Endothelial cell (in vitro differentiated cells): ENCODE measurements around the gene PAPPA2. TPM values are rescaled to one million over a fixed set of nuclear protein-coding genes. Genes with fewer than 3 reads are reported as not detected.

ENCODE experiments used
- DNase-seq: peaks from one replicate; pipeline ENCODE4 v3.0.0; 2021; ENCODE audit warnings: low spot score
- H3K27ac Mint-ChIP-seq: one replicate; pipeline ENCODE4 v1.8.0; 2021; ENCODE audit warnings: mixed read lengths, inconsistent platforms; ENCODE audit not compliant: unreplicated experiment
- H3K27me3 Mint-ChIP-seq: one replicate; pipeline ENCODE4 v1.8.0; 2021; ENCODE audit warnings: mild to moderate bottlenecking, moderate library complexity, mixed read lengths, inconsistent platforms; ENCODE audit not compliant: unreplicated experiment
- H3K36me3 Mint-ChIP-seq: one replicate; pipeline ENCODE4 v1.8.0; 2021; ENCODE audit warnings: mild to moderate bottlenecking, low read depth, mixed read lengths, inconsistent platforms; ENCODE audit not compliant: unreplicated experiment
- H3K4me1 Mint-ChIP-seq: one replicate; pipeline ENCODE4 v1.8.0; 2021; ENCODE audit warnings: mild to moderate bottlenecking, mixed read lengths, inconsistent platforms; ENCODE audit not compliant: unreplicated experiment
- H3K4me3 Mint-ChIP-seq: one replicate; pipeline ENCODE4 v1.8.0; 2021; ENCODE audit warnings: mild to moderate bottlenecking, mixed read lengths, inconsistent platforms; ENCODE audit not compliant: unreplicated experiment
- H3K9me3 Mint-ChIP-seq: one replicate; pipeline ENCODE4 v1.8.0; 2021; ENCODE audit warnings: mixed read lengths, inconsistent platforms; ENCODE audit not compliant: unreplicated experiment
- total RNA-seq: library from RNA; stranded (reverse); fragmentation: NEBNext Ultra II Directional; extraction: Animal tissue kit (Norgen Biotek cat#: 25700); gene quantifications from one replicate; pipeline ENCODE4 v1.2.1, GENCODE V29; 2021; ENCODE audit not compliant: unreplicated experiment
- TF ChIP-seq, protein P1 (sequence below): fragments of 200-600 bp; sonication (generic); IDR thresholded peaks from one replicate; pipeline ENCODE4 v1.5.0; 2021; ENCODE audit warnings: antibody characterized with exemption; ENCODE audit not compliant: unreplicated experiment

PAPPA2 gene
- total RNA-seq, 1 donor from 2014 or later: 0.33 TPM

DNA sequence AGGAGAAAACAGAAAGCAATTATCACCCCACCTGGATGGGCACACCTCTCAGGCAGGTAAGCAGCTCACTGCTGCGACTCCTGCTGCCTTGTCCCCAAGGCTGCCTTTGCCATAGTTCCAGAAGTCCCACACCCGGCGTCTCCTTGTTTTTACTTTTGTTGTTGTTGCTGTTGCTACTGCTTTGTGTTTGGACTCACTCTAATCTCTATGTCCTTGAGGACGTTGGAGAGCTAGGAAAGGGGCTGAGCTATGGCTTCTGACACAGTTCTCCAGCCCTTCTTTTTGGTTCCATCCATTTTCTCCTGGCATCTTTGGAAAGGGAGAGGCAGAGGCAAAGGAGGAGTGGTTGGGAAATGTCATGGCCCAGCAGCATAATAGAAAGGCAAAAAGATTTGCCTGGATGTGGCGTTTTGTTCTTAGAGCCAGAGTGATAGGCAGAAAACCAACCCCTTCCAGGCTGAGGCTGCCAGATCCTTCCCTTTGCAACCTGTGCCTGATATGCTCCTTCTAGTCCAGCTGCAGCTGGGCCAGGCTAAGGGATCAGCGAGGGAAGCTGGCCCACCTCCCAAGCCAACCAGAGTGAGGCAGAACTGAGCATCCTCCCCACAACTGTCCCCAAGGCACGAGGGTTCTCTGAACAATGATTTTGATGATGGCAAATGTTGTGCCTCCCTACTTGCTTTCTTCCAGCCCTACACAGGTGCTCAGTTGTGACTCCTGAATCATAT is 430.8 kb downstream of the PAPPA2 start:
- H3K4me1 Mint-ChIP-seq: no peaks in the 10 kb centered on the region
- peak overlapping the region; percentile 70 for H3K27ac Mint-ChIP-seq
- no peaks in the 10 kb centered on the region for H3K27me3 Mint-ChIP-seq
- H3K36me3 Mint-ChIP-seq: peaks cover 3% of the 10 kb centered on the region
- H3K4me3 Mint-ChIP-seq: no peak overlapping the region
- H3K9me3 Mint-ChIP-seq: no peaks in the 10 kb centered on the region
- TF ChIP-seq, protein P1, sequence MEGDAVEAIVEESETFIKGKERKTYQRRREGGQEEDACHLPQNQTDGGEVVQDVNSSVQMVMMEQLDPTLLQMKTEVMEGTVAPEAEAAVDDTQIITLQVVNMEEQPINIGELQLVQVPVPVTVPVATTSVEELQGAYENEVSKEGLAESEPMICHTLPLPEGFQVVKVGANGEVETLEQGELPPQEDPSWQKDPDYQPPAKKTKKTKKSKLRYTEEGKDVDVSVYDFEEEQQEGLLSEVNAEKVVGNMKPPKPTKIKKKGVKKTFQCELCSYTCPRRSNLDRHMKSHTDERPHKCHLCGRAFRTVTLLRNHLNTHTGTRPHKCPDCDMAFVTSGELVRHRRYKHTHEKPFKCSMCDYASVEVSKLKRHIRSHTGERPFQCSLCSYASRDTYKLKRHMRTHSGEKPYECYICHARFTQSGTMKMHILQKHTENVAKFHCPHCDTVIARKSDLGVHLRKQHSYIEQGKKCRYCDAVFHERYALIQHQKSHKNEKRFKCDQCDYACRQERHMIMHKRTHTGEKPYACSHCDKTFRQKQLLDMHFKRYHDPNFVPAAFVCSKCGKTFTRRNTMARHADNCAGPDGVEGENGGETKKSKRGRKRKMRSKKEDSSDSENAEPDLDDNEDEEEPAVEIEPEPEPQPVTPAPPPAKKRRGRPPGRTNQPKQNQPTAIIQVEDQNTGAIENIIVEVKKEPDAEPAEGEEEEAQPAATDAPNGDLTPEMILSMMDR: no peak
- no peak for DNase-seq

- Mint-ChIP-seq H3K9me3 (no peaks in the 10 kb centered on the region), H3K27ac (peak overlapping the region; percentile 70), H3K36me3 (peaks cover 3% of the 10 kb centered on the region), H3K4me3 (no peak overlapping the region), H3K4me1 (no peaks in the 10 kb centered on the region), H3K27me3 (no peaks in the 10 kb centered on the region)
- TF ChIP-seq, protein P1: no peak
- DNase-seq: no peak
Measured at GRCh38 chr1:176894450-176894849, 431.5 kb downstream of the PAPPA2 start.
